22Rv1 (cell line): ENCODE results near the gene C9.

ENCODE experiments used
- H3K27ac ChIP-seq: fragments of 450-650 bp; 2 replicates; pipeline ENCODE4 v1.5.1; 2017
- ZFX ChIP-seq: fragments of 450-650 bp; IDR thresholded peaks from 2 replicates; pipeline ENCODE4 v1.6.1; 2017; ENCODE audit warnings: antibody characterized with exemption, borderline replicate concordance
- TF ChIP-seq, protein P1 (sequence below): fragments of 450-650 bp; IDR thresholded peaks from 2 replicates; pipeline ENCODE4 v1.5.1; 2017; ENCODE audit warnings: mild to moderate bottlenecking

C9 gene

DNA sequence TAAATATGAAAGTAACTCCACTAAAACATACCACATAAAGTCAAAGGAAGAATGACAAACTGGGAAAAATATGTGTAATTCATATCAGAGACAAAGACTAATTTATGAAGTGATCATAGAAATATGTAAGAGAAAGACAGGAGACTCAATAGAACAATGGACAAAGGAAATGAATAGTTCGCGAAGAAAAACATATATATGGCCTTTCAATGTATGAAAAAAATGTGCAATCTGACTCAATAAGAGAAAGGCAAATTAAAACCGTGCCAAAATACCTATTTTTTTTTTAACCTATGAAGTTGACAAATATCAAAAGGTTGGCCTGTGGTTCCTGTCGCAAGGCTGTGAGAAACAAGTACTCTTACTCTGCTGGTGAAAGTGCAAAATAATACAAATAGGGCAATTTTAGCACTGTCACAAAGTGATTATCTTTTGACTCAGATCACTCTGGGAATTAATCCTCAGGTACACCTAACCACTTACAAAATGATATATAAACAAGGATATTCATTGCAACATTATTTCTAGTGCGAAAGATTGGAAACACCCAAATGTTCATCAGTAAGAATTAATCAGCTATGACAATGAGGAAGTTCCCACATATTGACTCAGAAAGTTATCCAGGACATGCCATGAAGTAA, 3.7 kb downstream of the C9 start:
- no peak overlapping the region for H3K27ac ChIP-seq
- no peak for TF ChIP-seq ZFX
- TF ChIP-seq, protein P1, sequence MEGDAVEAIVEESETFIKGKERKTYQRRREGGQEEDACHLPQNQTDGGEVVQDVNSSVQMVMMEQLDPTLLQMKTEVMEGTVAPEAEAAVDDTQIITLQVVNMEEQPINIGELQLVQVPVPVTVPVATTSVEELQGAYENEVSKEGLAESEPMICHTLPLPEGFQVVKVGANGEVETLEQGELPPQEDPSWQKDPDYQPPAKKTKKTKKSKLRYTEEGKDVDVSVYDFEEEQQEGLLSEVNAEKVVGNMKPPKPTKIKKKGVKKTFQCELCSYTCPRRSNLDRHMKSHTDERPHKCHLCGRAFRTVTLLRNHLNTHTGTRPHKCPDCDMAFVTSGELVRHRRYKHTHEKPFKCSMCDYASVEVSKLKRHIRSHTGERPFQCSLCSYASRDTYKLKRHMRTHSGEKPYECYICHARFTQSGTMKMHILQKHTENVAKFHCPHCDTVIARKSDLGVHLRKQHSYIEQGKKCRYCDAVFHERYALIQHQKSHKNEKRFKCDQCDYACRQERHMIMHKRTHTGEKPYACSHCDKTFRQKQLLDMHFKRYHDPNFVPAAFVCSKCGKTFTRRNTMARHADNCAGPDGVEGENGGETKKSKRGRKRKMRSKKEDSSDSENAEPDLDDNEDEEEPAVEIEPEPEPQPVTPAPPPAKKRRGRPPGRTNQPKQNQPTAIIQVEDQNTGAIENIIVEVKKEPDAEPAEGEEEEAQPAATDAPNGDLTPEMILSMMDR: no peak

DNA sequence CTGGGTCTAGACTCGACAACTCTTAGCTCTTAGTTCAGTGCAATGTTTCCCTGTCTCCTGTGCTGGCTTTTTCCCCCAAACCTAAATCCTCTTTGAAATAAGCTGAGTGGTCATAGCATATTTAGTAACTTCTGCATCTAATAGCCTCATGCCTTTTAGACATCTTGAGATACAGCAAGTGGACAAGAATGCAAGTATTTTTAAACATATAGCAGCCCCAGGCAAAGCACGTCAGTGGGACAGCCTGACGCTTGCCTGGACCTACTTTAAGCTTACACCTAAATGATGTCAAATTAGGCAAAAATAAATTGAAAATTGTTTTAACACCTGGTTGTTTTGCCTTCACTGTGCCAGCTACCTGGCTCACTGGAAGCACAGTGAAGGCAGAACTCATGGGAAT, 8.0 kb downstream of the C9 start:
- TF ChIP-seq ZFX: no peak
- TF ChIP-seq, protein P1: no peak
- H3K27ac ChIP-seq: no peak overlapping the region

DNA sequence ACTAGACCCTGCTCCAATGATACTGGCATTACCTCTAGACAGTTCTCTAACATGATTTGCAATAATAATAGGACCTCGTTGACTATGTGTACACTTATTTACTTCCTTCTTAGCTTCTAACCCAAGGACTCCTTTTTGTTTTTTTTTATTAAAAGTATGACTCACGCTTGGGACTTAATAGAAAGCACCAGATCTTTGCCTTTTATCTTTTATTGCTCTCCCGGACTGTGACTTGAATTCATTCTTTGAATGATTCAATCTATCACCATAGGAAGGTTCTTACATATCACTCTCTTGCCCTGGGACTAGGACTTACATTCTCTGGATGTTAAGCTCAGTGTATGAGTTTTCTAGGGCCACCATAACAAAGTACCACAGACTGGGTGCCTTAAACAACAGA, 9.0 kb downstream of the C9 start:
- TF ChIP-seq ZFX: no peak
- TF ChIP-seq, protein P1: no peak
- H3K27ac ChIP-seq: no peak overlapping the region

DNA sequence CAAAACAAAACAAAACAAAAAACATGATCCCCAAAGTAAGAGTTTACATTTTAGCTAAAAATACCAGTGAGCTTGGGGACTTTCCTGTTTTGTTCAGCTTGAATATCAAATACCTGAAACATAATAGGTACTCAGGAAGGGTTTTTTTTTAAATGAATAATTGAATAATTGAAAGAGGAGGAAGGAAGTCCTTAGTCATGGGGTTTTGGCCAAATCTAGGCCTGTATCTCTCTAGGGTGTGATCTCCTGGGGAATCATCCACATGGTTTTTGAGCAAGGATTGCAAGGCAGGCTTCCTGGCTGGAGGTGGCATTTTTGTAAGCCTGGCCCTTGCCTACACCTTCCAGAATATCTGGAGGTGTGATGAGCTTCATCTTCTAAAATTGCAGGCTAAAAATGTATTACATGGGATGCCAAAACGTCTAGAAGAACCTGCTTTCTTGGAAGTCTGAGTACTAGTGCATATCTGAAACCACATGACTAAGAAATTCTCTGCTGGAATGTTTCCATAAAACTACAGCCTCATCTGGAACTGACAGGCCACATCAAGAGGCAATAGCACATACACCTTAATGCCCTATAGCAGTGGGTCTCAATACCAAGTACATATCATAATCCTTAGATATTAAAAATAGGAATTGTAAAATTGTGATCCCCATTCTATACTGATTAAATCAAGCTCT, 10.4 kb downstream of the C9 start:
- TF ChIP-seq ZFX: no peak
- TF ChIP-seq, protein P1: no peak
- no peak overlapping the region for H3K27ac ChIP-seq

DNA sequence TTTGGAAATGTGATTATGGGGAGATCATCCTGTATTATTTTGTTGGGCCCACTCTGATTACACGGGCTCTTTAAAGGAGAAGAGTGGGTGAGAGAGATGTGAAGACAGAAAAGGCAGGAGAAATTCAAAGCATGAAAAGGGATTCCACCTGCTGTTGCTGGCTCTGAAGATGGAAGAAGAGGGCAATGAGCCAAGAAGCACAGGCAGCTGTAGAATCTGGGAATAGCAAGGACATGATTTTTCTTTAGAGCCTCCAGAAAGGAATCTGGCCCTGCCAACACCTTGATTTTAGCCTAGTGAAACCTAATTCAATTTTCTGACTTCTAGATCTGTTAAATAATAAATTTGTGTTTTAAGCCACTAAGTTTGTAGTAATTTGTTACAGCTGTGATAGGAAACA, 11.3 kb downstream of the C9 start:
- no peak overlapping the region for H3K27ac ChIP-seq
- TF ChIP-seq, protein P1: no peak
- TF ChIP-seq ZFX: no peak

DNA sequence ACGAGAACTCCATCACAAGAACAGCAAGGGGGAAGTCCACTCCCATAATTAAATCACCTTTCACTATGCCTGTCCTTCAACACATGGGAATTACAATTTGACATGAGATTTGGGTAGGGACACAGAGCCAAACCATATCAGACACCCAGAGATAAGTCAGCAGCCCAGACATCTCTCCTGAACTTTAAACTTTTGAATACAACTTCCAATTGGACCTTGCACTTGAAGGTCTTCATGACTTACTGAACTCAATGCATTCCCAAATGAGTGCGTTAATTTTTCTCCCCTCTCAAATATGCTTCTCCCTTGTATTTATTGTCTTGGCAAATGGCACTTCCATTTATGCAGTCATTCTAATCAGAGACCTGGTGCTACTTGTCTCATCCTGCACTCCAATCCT, 12.1 kb downstream of the C9 start:
- H3K27ac ChIP-seq: no peak overlapping the region
- TF ChIP-seq ZFX: no peak
- TF ChIP-seq, protein P1: no peak

DNA sequence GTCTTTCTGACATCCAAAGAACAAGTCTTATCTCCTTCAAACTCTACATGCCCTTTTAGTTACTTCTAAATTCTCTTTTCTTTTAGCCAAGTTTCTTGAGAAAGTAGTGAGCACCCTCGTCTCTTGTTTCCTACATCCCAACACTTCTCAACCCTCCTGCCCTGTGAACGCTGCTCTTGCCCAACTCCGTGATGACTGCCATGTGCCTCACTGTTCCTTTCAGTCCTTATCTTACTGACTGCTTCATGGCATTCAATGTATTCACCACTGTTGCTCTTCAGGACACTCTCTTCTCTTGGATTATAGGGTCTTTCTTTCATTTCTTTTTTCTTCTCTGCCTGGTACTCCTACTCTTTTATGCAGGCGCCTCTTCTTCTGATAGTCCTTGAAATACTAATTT, 14.8 kb downstream of the C9 start:
- no peak for TF ChIP-seq ZFX
- TF ChIP-seq, protein P1: no peak
- no peak overlapping the region for H3K27ac ChIP-seq
